Progenitor cell of endocrine pancreas (in vitro differentiated cells): ENCODE measurements around the gene PUS1. TPM values are rescaled to one million over a fixed set of nuclear protein-coding genes. Genes with fewer than 3 reads are reported as not detected.

ENCODE experiments used
- DNase-seq: peaks from one replicate; pipeline ENCODE4 v3.0.0; 2021; ENCODE audit warnings: low spot score; ENCODE audit not compliant: unreplicated experiment
- H3K27ac Mint-ChIP-seq: 2 replicates; pipeline ENCODE4 v1.8.0; 2021; ENCODE audit warnings: mild to moderate bottlenecking, moderate library complexity, mixed read lengths
- H3K27me3 Mint-ChIP-seq: 2 replicates; pipeline ENCODE4 v1.8.0; 2021; ENCODE audit warnings: mixed read lengths
- H3K36me3 Mint-ChIP-seq: 2 replicates; pipeline ENCODE4 v1.8.0; 2022; ENCODE audit warnings: mixed read lengths; ENCODE audit not compliant: insufficient read depth
- H3K4me1 Mint-ChIP-seq: 2 replicates; pipeline ENCODE4 v1.8.0; 2021; ENCODE audit warnings: low read depth, mixed read lengths
- H3K4me3 Mint-ChIP-seq: 2 replicates; pipeline ENCODE4 v1.8.0; 2021; ENCODE audit warnings: low read depth, mild to moderate bottlenecking, moderate library complexity, mixed read lengths
- H3K9me3 Mint-ChIP-seq: 2 replicates; pipeline ENCODE4 v1.8.0; 2021; ENCODE audit warnings: low read depth, mixed read lengths
- CTCF ChIP-seq: fragments of 200-600 bp; sonication (generic); IDR thresholded peaks from one replicate; pipeline ENCODE4 v1.5.0; 2021; ENCODE audit warnings: antibody characterized with exemption, mild to moderate bottlenecking; ENCODE audit not compliant: unreplicated experiment
- total RNA-seq: library from RNA; stranded (reverse); gene quantifications from 2 replicates; pipeline ENCODE4 v1.2.1, GENCODE V29; 2021

The PUS1 gene
- total RNA-seq, 1 donor from 2014 or later = 38.5 TPM

GRCh38 chr12:131941116-131941986 lies 12.3 kb downstream of the PUS1 start:
- no peaks in the 10 kb centered on the region for H3K4me1 Mint-ChIP-seq
- H3K4me3 Mint-ChIP-seq = no peak overlapping the region
- no peaks in the 10 kb centered on the region for H3K27me3 Mint-ChIP-seq
- H3K9me3 Mint-ChIP-seq = no peaks in the 10 kb centered on the region
- TF ChIP-seq CTCF = no peak
- H3K27ac Mint-ChIP-seq = no peak overlapping the region
- no peak for DNase-seq
- H3K36me3 Mint-ChIP-seq = peaks cover 17% of the 10 kb centered on the region

GRCh38 chr12:131941987-131942341 lies 12.9 kb downstream of the PUS1 start:
- Mint-ChIP-seq H3K9me3 (no peaks in the 10 kb centered on the region), H3K4me1 (no peaks in the 10 kb centered on the region), H3K27me3 (no peaks in the 10 kb centered on the region), H3K4me3 (no peak overlapping the region), H3K27ac (no peak overlapping the region), H3K36me3 (peaks cover 17% of the 10 kb centered on the region)
- TF ChIP-seq CTCF = no peak
- DNase-seq = no peak

- no peak overlapping the region for H3K27ac Mint-ChIP-seq
- H3K9me3 Mint-ChIP-seq = no peaks in the 10 kb centered on the region
- H3K4me3 Mint-ChIP-seq = no peak overlapping the region
- no peak for DNase-seq
- TF ChIP-seq CTCF = no peak
- peaks cover 15% of the 10 kb centered on the region for H3K36me3 Mint-ChIP-seq
- no peaks in the 10 kb centered on the region for H3K27me3 Mint-ChIP-seq
- no peaks in the 10 kb centered on the region for H3K4me1 Mint-ChIP-seq
Measured at GRCh38 chr12:131942671-131943070, 13.6 kb downstream of the PUS1 start.

GRCh38 chr12:131943389-131943788 lies 14.3 kb downstream of the PUS1 start:
- H3K27me3 Mint-ChIP-seq = no peaks in the 10 kb centered on the region
- DNase-seq = no peak
- no peak overlapping the region for H3K4me3 Mint-ChIP-seq
- H3K27ac Mint-ChIP-seq = no peak overlapping the region
- H3K4me1 Mint-ChIP-seq = no peaks in the 10 kb centered on the region
- peaks cover 11% of the 10 kb centered on the region for H3K36me3 Mint-ChIP-seq
- no peaks in the 10 kb centered on the region for H3K9me3 Mint-ChIP-seq
- no peak for TF ChIP-seq CTCF

GRCh38 chr12:131943876-131944275 lies 14.8 kb downstream of the PUS1 start:
- Mint-ChIP-seq H3K4me1 (no peaks in the 10 kb centered on the region), H3K27me3 (no peaks in the 10 kb centered on the region), H3K4me3 (no peak overlapping the region), H3K36me3 (peaks cover 11% of the 10 kb centered on the region), H3K9me3 (no peaks in the 10 kb centered on the region), H3K27ac (peak overlapping the region; percentile 64)
- DNase-seq = no peak
- no peak for TF ChIP-seq CTCF
